Measurements from ENCODE around the gene SLN.
"Not testable (repeated sequence)": the region's sequence is repeated elsewhere in the genome, so short reads cannot be mapped to it uniquely, and the experiment has no call there.

The SLN gene

GRCh38 chr11:107711861-107712755 is at the start of gene SLN:
SLN (minus strand) TSS chr11:107712056.
- no peak for DNase-seq (ENCODE audit: low read depth)

DNA sequence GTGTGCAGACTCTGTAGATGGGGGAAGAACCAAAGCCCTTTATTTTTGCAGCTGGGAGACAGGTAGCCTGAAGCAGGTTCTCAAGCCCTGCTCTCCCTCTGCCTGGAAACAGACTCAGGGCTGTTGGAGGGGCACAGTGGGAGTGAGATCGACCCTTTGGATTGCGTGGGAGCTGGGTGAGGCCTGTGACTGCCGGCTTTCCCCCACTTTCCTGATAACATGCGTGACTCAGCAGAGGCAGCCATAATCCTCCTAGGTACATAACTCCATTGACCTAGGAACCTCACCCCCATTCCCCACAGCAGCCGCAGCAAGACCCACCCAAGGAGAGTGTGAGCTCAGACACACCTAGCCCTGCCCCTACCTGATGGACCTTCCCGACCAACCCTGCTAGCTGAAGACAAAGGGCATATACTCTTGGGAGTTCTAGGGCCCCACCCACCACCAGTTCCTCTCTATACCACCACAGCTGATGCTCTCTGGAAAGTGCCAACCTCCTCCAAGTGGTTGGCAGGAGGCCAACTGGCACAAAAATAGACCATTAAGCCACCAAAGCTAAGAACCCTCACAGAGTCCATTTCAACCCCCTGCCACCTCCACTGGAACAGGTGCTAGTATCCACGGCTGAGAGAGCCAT is 47.0 kb upstream of the SLN start:
- DNase-seq (ENCODE audit: low read depth): not testable (repeated sequence)

- no peak for DNase-seq (ENCODE audit: low read depth)
Observed at GRCh38 chr11:107757661-107758060, 45.8 kb upstream of the SLN start.

DNA sequence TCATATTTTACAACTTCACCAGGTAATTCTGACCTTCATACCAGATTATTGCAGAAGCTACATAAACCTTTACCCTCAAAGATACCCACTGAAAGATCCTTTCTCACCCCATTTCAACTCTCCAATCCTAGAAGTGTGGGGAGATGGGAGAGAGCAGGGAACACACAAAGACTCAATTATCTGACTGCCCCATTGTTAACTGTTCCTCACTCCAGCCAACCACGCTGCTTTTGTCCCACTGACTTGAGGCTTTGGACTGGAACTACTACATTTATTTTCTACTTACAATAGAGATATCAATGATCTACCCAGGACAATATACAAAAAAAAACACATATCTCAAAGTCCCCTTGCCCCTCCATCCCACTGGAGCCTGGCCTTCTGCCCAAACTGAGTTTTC is 44.7 kb upstream of the SLN start:
- DNase-seq (ENCODE audit: low read depth): no peak

DNA sequence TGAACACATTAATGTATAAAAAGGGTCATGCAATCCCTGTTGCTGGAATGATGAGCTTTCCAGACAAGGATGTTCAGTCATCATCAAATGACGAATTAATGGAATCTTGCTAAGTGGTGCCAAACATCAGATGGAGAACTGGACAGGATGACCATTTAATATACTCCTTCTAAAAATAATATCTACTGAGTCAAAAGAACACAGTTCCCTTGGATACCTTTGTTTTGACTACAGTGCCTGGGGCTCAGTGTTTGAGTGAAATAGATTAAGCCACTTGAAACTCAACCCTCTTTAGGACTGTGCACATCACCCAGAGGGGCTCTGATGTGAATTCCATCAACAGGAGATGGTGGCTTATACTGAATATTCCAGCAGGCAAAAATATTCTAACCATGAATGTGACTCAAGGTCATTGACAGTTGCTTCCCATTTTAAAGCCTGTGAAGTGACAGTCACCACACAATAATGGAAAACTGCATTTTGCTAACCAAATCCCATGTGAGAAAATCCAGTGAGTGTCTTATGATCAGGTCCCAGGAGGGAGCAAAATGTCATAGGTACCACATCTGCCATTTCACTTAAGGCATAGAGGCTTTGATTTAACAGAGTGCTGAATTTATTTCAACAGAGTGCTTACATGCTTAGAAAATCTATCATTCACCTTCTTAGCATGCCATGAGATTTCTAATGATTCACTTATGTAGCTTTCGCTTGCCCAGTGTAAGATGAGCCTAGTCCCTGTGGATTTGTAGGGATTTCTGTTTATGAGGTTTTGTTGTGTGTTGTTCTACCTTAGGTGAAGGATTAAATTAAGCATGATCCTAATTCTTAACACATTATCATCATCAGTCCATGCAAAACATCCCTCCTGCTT is 41.3 kb upstream of the SLN start:
- no peak for DNase-seq (ENCODE audit: low read depth)

DNA sequence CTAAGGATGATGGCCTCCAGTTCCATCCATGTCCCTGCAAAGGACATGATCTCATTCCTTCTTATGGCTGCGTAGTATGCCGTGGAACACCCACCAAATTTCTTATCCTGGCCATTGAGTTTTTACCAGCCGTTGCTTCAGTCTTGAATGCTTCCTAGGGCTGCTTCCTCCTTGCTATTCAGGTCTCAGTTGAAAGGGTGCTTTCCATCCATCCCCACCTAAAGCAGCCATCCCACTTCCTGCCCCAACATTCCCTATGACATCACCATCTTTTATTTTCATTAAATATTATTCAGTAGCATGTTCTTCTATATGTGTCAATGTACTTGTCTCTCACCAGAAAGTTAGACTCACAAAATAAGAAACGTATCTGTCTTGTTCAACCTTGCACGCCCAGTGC is 40.7 kb upstream of the SLN start:
- DNase-seq (ENCODE audit: low read depth): no peak

DNA sequence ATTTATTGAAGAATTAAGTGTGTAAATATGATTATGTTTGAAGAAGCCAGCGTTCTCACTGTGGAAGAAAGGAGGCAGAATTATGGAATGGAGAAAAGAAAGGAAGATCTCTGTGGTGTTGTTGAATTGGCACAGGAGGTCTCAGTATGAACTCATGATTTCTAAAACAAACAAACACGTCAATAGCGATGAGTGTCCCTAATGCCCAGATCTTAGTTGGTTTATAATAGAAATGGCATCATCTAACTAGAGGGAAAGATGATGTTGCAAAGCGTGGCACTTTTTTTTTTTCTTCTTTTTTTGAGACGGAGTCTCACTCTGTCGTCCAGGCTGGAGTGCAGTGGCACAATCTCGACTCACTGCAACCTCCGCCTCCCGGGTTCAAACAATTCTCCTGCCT is 39.2 kb upstream of the SLN start:
- DNase-seq (ENCODE audit: low read depth): no peak

DNA sequence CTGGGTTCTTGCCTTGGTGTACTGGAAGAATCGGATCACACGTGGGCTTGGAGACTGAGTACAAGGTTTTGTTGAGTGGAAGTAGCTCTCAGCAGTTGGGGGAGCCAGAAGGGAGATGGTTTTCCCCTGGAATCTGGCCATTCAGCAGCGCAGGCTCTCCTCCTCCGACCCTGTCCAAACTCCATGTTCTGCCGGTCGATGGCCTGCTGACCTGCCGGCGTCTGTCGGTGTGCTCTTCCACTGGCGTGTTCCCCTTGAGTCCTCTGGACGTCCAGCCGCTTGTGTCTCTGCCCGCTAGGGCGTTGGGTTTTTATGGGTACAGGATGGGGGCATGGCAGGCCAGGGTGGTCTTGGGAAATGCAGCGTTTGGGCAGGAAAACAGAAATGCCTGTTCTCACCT is 38.5 kb upstream of the SLN start:
- DNase-seq (ENCODE audit: low read depth): no peak

GRCh38 chr11:107747622-107748021 is 35.8 kb upstream of the SLN start:
- no peak for DNase-seq (ENCODE audit: low read depth)

- DNase-seq (ENCODE audit: low read depth): no peak
Observed at GRCh38 chr11:107744736-107745135, 32.9 kb upstream of the SLN start.

GRCh38 chr11:107743191-107743590 is 31.3 kb upstream of the SLN start:
- no peak for DNase-seq (ENCODE audit: low read depth)

DNA sequence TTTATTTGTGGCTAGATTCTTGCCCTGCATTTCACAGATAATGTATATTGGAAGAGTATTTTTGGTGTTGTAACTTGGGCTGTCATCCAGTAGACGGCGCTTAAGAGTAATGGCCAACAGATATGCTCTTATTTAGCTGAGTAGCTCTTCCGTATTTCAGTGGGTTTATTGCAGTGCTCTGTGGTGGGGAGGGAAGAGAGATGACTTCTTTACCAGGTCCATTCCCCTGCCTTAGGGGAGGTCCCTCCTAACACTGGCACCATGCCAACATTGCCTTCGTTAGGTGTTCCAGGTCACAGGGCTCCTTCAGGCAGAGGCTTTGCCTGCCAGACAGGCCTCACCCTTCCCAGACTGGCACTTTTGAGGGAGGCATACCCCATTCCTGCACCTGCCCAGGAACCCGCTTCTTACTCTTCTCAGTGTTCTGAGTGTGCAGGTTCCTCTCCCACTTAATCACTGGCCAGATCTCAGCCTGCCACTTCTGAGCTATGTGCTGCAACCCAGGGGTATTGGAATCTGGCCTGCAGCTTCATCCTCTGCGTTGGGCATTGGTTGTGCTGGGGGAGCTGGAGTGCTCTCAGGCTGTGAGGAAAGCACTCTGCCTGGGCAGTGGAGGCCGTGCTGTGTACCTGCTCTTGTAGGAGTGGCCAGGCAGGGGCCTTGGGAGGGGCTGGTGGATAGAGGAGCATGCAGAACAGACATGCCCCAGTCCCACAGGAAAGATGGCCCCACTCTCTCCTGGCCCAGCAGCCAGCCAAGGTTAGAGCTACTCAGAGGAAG is 29.4 kb upstream of the SLN start:
- DNase-seq (ENCODE audit: low read depth): no peak

GRCh38 chr11:107740271-107740670 is 28.4 kb upstream of the SLN start:
- no peak for DNase-seq (ENCODE audit: low read depth)

- DNase-seq (ENCODE audit: low read depth): no peak
Observed at GRCh38 chr11:107736546-107736945, 24.7 kb upstream of the SLN start.

DNA sequence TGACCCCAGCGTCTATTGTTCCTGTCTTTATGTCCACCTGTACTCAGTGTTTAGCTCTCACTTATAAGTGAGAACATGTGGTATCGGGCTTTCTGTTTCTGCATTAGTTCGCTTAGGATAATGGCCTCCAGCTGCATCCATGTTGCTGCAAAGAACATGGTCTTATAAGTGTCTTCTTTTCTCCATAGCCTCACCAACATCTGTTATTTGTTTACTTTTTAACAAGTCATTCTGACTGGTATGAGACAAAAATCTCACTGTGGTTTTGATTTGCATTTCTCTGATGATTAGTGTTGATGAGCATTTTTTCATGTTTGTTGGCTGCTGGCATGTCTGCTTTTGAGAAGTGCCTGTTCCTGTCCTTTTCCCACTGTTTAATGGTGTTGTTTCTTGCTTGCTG is 21.7 kb upstream of the SLN start:
- DNase-seq (ENCODE audit: low read depth): no peak

DNA sequence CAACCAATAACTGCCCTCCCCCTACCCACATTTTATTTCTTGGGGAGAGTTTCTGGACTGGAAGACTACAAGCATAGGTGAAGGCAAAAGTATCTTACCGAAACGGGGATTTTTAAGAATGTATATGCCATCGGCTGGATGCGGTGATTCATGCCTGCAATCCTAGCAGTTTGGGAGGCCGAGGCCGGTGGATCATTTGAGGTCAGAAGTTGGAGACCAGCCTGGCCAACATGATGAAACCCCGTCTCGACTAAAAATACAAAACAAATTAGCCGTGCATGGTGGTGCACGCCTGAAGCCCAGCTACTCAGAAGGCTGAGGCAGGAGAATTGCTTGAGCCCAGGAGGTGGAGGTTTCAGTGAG is 20.8 kb upstream of the SLN start:
- no peak for DNase-seq (ENCODE audit: low read depth)

GRCh38 chr11:107731941-107732688 is 20.3 kb upstream of the SLN start:
- DNase-seq (ENCODE audit: low read depth): no peak

DNA sequence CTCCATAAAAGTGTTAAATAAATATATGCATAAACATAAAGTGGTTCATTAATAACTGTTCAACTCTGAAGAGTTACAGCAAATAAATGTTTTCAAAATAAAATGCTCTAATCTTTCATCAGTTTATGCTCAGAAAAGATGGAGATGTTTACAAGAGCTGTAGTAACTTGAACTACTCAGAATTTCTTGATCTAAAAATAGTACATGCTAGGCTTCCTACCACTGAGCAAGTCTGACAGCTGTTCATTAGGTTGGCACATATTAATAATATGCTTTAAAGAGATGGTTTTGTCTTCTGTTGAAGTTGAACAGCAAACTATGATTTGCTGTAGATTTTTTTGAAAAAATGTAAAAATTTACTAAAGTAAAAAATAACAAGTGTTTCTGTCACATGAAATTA is 10.8 kb upstream of the SLN start:
- DNase-seq (ENCODE audit: low read depth): no peak

DNA sequence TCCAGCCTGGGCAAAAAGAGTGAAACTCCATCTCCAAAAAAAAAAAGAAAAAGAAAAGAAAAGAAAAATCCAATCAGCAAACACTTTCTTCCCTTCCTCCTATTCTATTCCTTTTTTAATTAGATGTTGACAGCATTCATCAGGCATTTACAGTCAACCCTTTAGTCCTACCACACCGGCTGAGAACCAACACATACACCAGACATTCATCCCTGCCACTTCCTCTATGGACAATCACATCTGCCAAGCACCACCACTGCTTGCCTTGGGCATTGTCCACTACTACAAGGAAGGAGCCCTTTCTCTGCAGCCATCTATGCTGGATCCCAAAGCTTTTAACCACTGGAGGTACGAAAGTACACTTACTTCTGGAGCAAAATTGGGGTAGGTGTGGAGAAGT is 9.4 kb upstream of the SLN start:
- DNase-seq (ENCODE audit: low read depth): no peak

GRCh38 chr11:107720303-107720774 is 8.5 kb upstream of the SLN start:
- DNase-seq (ENCODE audit: low read depth): no peak

Measured in stimulated activated CD8-positive, alpha-beta memory T cell treated with anti-CD3 and anti-CD28 coated beads, Interleukin-15, amount 100 ng/mL, for 24 hours (primary cell).